OCI-LY7 (cell line): Measurements from ENCODE around the gene XPO1. TPM values are rescaled to one million over a fixed set of nuclear protein-coding genes. Genes with fewer than 3 reads are reported as not detected.
A peak's percentile ranks its signal among the peaks of the same experiment; 100 is the strongest.

Source experiments
- BruUV-seq: library from RNA; stranded (reverse); fragments of 400-500 nt; replicated peaks from 2 replicates; lab custom pipeline; 2021; lab: Mats Ljungman, UMichigan
- CTCF ChIA-PET: fragments of 300-600 bp; sonication (Branson Sonifier 250); formaldehyde crosslinking; loops from one replicate; lab custom pipeline; 2022; ENCODE audit warnings: antibody characterized with exemption; ENCODE audit not compliant: unreplicated experiment; lab: Charles Lee
- POLR2A ChIA-PET: fragments of 300-600 bp; sonication (Branson Sonifier 250); formaldehyde crosslinking; loops from one replicate; lab custom pipeline; 2022; ENCODE audit warnings: antibody characterized with exemption; lab: Charles Lee
- DNase-seq: peaks from one replicate; pipeline ENCODE4 v3.0.0-alpha.2; 2015; ENCODE audit warnings: low spot score
- H2AFZ ChIP-seq: fragments of 200-600 bp; sonication (generic), shearing (Covaris generic); 2 replicates; pipeline ENCODE4 v1.6.1; 2014; ENCODE audit warnings: mild to moderate bottlenecking, antibody characterized with exemption, low read length, moderate library complexity
- H3K27ac ChIP-seq: fragments of 200-600 bp; sonication (generic); 2 replicates; pipeline ENCODE4 v1.5.1; 2014; ENCODE audit warnings: mixed run types, low read depth, mild to moderate bottlenecking, moderate library complexity, low read length, inconsistent platforms; ENCODE audit not compliant: poor library complexity, severe bottlenecking
- H3K36me3 ChIP-seq: fragments of 200-600 bp; sonication (generic); 2 replicates; pipeline ENCODE4 v1.6.1; 2014; ENCODE audit warnings: mild to moderate bottlenecking, antibody characterized with exemption, low read length, moderate library complexity, mixed read lengths; ENCODE audit not compliant: insufficient read depth
- H3K4me1 ChIP-seq: fragments of 200-600 bp; sonication (generic); 2 replicates; pipeline ENCODE4 v1.5.1; 2014; ENCODE audit warnings: mild to moderate bottlenecking, low read length; ENCODE audit not compliant: insufficient read depth, poor library complexity, severe bottlenecking
- H3K4me2 ChIP-seq: fragments of 200-600 bp; sonication (generic); 2 replicates; pipeline ENCODE4 v1.6.1; 2014; ENCODE audit warnings: mild to moderate bottlenecking, low read length
- H3K4me3 ChIP-seq: fragments of 200-600 bp; sonication (generic); 2 replicates; pipeline ENCODE4 v1.5.1; 2014; ENCODE audit warnings: mild to moderate bottlenecking, low read depth, low read length; ENCODE audit not compliant: poor library complexity, severe bottlenecking
- H3K79me2 ChIP-seq: fragments of 200-600 bp; sonication (generic); 2 replicates; pipeline ENCODE4 v1.6.1; 2016; ENCODE audit warnings: low read depth, mild to moderate bottlenecking, low read length, moderate library complexity, mixed read lengths; ENCODE audit not compliant: insufficient read depth
- H3K9me2 ChIP-seq: fragments of 200-600 bp; sonication (generic); 2 replicates; pipeline ENCODE4 v1.6.1; 2016; ENCODE audit warnings: mild to moderate bottlenecking, low read length, mixed read lengths; ENCODE audit not compliant: insufficient read depth
- H3K9me3 ChIP-seq: fragments of 200-600 bp; sonication (generic); 2 replicates; pipeline ENCODE4 v1.6.1; 2014; ENCODE audit warnings: mild to moderate bottlenecking, mixed run types, low read length, mixed read lengths
- H4K20me1 ChIP-seq: fragments of 200-600 bp; sonication (generic); 2 replicates; pipeline ENCODE4 v1.6.1; 2014; ENCODE audit warnings: mild to moderate bottlenecking, antibody characterized with exemption, low read length, moderate library complexity, mixed read lengths; ENCODE audit not compliant: insufficient read depth
- EZH2phosphoT487 ChIP-seq: fragments of 200-600 bp; sonication (generic); IDR thresholded peaks from 2 replicates; pipeline ENCODE4 v1.6.1; 2018; ENCODE audit warnings: low read depth, borderline replicate concordance, mild to moderate bottlenecking, mixed run types, antibody characterized with exemption, low read length, moderate library complexity, mixed read lengths
- intact Hi-C: fragments of 100-400 bp; cut with micrococcal nuclease; formaldehyde crosslinking; loops from one replicate; pipeline ENCODE4 v1.10.0; 2022; ENCODE audit not compliant: unreplicated experiment
- total RNA-seq, 2 experiments: library from RNA; depleted of rRNA in 1 of 2; stranded (reverse); fragments of >200 nt in 1 of 2; shearing (Covaris generic) in 1 of 2; gene quantifications; 2 replicates each; pipeline ENCODE4 v1.2.3, GENCODE V29; 2014 to 2022
- TF ChIP-seq, protein P1 (sequence below): fragments of 200-600 bp; sonication (generic); conservative IDR thresholded peaks from 2 replicates; pipeline ENCODE4 v1.5.1; 2014; ENCODE audit warnings: mild to moderate bottlenecking, antibody characterized with exemption, low read length, moderate library complexity, mixed read lengths

Gene XPO1
- total RNA-seq, 2 experiments from 2014 or later, result 177 to 287 TPM

DNA sequence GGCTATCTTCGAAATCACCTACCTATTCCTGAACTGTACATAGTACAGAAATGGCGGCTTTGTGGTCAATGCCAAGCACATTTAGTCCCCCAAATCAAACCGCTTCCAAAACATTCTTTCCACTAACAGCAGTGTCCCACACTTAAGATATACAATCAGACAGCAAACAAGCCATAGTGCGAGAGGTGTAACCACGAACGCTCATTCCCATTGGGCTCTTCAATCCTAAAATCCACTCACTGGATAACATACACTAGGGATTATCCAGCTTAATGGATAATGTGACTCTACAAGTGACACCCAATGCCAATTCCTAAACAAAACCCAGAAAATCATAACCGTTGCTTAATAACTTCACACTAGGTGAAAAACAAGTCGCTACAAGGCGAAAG, 2.0 kb downstream of the XPO1 start:
- H3K9me3 ChIP-seq, result no peaks in the 10 kb centered on the region
- no peaks in the 10 kb centered on the region for H3K9me2 ChIP-seq
- peak overlapping the region; percentile 98 for H3K4me2 ChIP-seq
- H3K4me3 ChIP-seq, result peak overlapping the region; percentile 84
- H3K79me2 ChIP-seq, result peaks cover 74% of the 10 kb centered on the region
- intact Hi-C loops, result loop anchor here (5.0 kb wide), 2 partner anchors 359 to 519 kb away; partner anchors contain the start of genes PEX13 and PUS10
- TF ChIP-seq, protein P1, sequence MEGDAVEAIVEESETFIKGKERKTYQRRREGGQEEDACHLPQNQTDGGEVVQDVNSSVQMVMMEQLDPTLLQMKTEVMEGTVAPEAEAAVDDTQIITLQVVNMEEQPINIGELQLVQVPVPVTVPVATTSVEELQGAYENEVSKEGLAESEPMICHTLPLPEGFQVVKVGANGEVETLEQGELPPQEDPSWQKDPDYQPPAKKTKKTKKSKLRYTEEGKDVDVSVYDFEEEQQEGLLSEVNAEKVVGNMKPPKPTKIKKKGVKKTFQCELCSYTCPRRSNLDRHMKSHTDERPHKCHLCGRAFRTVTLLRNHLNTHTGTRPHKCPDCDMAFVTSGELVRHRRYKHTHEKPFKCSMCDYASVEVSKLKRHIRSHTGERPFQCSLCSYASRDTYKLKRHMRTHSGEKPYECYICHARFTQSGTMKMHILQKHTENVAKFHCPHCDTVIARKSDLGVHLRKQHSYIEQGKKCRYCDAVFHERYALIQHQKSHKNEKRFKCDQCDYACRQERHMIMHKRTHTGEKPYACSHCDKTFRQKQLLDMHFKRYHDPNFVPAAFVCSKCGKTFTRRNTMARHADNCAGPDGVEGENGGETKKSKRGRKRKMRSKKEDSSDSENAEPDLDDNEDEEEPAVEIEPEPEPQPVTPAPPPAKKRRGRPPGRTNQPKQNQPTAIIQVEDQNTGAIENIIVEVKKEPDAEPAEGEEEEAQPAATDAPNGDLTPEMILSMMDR, result no peak
- H3K4me1 ChIP-seq, result peaks cover 44% of the 10 kb centered on the region
- no TSS peak for BruUV-seq
- H3K27ac ChIP-seq, result peak overlapping the region; percentile 89
- ChIA-PET CTCF (no interaction called here), POLR2A (no interaction called here)
- H2AFZ ChIP-seq, result no peak overlapping the region
- H3K36me3 ChIP-seq, result peaks cover 58% of the 10 kb centered on the region
- peak; percentile 31 for DNase-seq
- H4K20me1 ChIP-seq, result peaks cover 39% of the 10 kb centered on the region

DNA sequence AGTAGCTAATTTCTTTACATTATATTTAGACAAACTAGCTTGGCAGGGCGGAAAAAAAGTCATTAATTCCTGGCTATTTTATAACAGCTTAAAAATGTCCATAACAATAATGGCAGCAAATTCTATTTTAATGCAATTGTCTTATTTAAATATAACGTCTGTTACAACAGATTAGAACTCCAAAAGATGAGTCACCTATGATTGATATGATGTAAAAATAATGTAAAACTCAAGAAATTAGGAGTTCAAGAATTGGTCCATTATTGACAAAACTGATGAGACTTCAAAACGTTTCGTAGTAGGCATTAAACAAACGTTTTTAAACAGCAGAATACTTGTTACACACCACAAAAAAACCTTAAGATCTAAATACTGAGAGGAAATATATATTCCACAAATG, 2.7 kb downstream of the XPO1 start:
- Histone ChIP-seq H3K4me3 (peak overlapping the region; percentile 84), H3K36me3 (peaks cover 66% of the 10 kb centered on the region), H3K9me3 (no peaks in the 10 kb centered on the region), H3K4me1 (peaks cover 50% of the 10 kb centered on the region), H3K79me2 (peaks cover 82% of the 10 kb centered on the region), H2AFZ (no peak overlapping the region), H3K27ac (peak overlapping the region; percentile 6), H3K9me2 (no peaks in the 10 kb centered on the region), H3K4me2 (peak overlapping the region; percentile 98), H4K20me1 (peaks cover 47% of the 10 kb centered on the region)
- DNase-seq, result no peak
- POLR2A ChIA-PET, result interaction anchor here (0.5 to 2.2 kb wide), 10 partner anchors 10 to 469 kb away, joined by 3 to 7 read pairs (median 3); no protein-coding TSS in a partner anchor
- CTCF ChIA-PET, result interaction anchor here (1.0 kb wide), 1 partner anchor 109 kb away, joined by 4 read pairs; no protein-coding TSS in a partner anchor
- TSS peak; percentile 46 for BruUV-seq
- intact Hi-C loops, result loop anchor here (5.0 kb wide), 2 partner anchors 358 to 518 kb away; partner anchors contain the start of genes PEX13 and PUS10
- TF ChIP-seq, protein P1, result no peak
- TF ChIP-seq EZH2phosphoT487, result no peak

DNA sequence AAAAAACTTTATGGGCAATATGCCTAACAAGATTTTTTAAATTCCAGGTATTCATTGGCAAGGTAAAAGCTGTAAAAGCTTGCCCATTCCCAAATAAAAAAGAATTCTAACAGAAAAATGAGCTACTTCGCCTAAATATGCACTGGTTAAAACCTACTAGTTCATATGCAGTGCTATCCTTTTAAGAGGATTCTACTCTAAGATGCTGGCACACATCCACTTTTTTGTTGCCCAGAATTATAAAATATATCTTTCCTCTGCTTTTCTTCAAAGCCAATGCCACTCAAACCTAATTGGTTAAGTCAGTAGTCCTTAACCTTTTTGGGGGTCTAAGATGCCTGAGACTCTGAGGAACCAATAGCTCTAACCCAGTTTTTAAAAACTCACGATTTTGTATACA, 3.2 kb downstream of the XPO1 start:
- peaks cover 54% of the 10 kb centered on the region for H3K4me1 ChIP-seq
- H3K79me2 ChIP-seq, result peaks cover 87% of the 10 kb centered on the region
- H2AFZ ChIP-seq, result no peak overlapping the region
- H3K9me2 ChIP-seq, result no peaks in the 10 kb centered on the region
- ChIA-PET CTCF (interaction anchor here (1.0 kb wide), 1 partner anchor 109 kb away, joined by 4 read pairs; no protein-coding TSS in a partner anchor), POLR2A (interaction anchor here (0.7 to 2.2 kb wide), 9 partner anchors 10 to 116 kb away, joined by 3 to 7 read pairs (median 3); no protein-coding TSS in a partner anchor)
- no peak overlapping the region for H3K27ac ChIP-seq
- no peak for DNase-seq
- TF ChIP-seq, protein P1, result no peak
- no peak for TF ChIP-seq EZH2phosphoT487
- no peaks in the 10 kb centered on the region for H3K9me3 ChIP-seq
- H3K36me3 ChIP-seq, result peaks cover 71% of the 10 kb centered on the region
- peak overlapping the region; percentile 84 for H3K4me3 ChIP-seq
- no TSS peak for BruUV-seq
- peak overlapping the region; percentile 98 for H3K4me2 ChIP-seq
- intact Hi-C loops, result loop anchor here (5.0 kb wide), 2 partner anchors 358 to 518 kb away; partner anchors contain the start of genes PEX13 and PUS10
- H4K20me1 ChIP-seq, result peaks cover 52% of the 10 kb centered on the region
